HK-2 (cell line): ENCODE data around the gene NT5C.
"Not testable (repeated sequence)": the region's sequence is repeated elsewhere in the genome, so short reads cannot be mapped to it uniquely, and the experiment has no call there.

Experiments used
- DNase-seq: peaks from one replicate; pipeline ENCODE4 v3.0.0-alpha.2; 2018; ENCODE audit not compliant: unreplicated experiment

Gene NT5C

GRCh38 chr17:75144816-75145512 is 13.4 kb upstream of the NT5C start:
- DNase-seq: no peak

DNA sequence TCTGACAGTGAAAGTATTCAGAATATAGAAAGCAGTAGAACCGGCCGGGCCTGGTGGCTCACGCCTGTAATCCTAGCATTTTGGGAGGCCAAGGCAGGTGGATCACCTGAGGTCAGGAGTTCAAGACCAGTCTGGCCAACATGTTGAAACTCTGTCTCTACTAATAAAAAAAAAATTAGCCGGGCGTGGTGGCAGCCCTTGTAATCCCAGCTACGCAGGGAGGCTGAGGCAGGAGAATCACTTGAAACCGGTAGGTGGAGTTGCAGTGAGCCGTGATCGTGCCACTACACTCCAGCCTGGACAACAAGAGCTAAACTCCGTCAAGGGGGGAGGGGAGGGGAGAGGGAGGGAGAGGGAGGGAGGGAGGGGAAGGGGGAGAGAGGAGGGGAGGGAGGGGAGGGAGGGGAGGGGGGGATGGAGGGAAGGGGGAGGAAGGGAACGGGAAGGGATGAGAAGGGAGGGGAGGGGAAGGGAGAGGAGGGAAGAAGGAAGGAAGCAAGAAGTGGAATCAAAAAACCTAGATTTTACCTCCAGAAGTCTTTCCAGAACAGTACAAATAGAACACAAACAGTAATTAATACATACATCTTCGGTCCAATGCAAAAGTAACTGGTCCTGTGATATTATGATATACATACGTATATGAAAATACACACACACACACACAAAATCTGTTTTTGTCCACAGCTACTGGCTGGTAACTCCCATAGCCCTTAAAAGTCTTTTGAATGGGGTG is 10.9 kb upstream of the NT5C start:
- DNase-seq: no peak

DNA sequence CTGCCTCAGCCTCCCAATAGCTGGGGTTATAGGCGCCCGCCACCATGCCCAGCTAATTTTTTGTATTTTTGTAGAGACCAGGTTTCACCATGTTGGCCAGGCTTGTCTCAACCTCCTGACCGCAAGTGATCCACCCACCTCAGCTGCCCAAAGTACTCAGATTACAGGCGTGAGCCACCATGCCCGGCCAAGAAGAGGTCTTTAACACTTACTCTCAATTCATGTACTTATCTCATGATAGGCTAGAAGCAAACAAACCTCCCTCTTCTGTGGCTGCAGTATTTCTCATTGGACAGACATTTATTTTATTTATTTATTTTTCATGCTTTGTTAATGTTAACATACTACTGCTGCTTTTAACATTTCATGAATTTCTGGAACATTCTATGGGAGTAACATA is 7.0 kb upstream of the NT5C start:
- no peak for DNase-seq

- DNase-seq: not testable (repeated sequence)
Observed at GRCh38 chr17:75137762-75138161, 6.2 kb upstream of the NT5C start.

GRCh38 chr17:75135946-75136345 is 4.4 kb upstream of the NT5C start:
- no peak for DNase-seq

DNA sequence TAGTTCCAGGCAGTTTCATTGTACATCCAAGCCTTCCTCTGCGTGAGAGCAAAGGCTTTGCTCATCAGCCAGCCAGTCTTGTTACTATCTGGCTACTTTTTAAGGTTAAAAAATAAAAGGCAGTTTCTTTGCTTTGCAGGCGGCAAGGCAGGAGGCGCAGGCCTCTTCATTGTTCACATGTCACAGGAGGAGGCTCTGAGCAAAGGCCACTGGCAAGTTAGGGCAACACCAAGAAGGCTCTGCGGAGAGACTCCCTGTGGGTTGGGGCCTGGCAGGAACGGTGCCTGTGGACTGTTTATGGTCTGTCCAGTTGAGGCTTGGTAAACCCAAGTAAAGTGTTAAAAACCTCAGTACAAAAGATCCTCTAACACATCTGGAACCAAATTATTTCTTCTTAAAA is 3.9 kb upstream of the NT5C start:
- no peak for DNase-seq

- DNase-seq: not testable (repeated sequence)
Observed at GRCh38 chr17:75133607-75134347, 2.2 kb upstream of the NT5C start.

DNA sequence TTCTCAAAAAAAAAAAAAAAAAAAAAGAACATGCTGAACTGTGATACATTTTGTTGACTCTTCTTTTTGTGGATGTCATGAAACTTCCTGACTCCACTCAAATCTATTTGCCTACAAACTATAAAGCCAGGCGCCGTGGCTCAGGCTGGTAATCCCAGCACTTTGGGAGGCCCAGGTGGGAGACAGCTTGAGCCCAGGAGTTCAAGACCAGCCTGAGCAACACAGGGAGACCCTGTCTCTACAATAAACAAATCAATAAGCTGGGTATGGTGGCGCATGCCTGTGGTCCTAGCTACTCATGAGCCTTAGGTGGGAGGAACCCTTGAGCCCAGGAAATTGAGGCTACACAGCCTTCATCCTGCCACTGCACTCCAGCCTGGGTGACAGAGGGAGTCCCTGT is 1.5 kb upstream of the NT5C start:
- DNase-seq: no peak

DNA sequence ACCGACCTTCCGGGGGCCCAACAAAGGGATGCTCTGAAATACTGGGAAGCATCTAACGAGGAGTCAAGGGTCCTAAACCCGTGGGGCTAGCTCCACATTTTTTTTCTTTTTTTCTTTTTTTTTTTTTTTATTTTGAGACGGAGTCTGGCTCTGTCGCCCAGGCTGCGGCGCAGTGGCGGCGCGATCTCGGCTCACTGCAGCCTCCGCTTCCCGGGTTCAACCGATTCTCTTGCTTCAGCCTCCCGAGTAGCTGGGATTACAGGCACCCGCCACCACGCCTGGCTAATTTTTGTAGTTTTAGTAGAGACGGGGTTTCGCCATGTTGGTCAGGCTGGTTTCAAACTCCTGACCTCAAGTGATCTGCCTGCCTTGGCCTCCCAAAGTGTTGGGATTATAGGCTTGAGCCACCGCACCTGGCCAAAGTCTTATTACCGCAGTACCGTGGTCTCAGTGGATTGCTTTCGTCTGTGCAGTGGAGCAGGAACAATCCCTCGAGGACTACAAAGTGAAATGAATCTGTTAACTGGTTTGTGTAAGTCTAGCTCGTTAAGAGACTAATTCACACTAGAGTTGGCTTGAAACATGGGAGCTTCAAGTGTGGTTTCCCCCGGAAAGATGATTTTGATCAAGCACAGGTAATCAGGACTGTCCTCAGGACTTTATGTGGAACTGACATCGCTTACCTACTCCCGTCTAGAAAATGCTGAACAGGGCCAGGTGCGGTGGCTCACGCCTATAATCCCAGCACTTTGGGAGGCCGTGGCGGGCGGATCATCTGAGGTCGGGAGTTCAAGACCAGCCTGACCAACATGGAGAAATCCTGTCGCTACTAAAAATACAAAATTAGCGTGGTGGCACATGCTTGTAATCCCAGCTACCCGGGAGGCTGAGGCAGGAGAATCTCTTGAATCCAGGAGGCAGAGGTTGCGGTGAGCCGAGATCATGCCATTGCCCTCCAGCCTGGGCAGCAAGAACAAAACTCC is 767 bp upstream of the NT5C start:
- not testable (repeated sequence) for DNase-seq

DNA sequence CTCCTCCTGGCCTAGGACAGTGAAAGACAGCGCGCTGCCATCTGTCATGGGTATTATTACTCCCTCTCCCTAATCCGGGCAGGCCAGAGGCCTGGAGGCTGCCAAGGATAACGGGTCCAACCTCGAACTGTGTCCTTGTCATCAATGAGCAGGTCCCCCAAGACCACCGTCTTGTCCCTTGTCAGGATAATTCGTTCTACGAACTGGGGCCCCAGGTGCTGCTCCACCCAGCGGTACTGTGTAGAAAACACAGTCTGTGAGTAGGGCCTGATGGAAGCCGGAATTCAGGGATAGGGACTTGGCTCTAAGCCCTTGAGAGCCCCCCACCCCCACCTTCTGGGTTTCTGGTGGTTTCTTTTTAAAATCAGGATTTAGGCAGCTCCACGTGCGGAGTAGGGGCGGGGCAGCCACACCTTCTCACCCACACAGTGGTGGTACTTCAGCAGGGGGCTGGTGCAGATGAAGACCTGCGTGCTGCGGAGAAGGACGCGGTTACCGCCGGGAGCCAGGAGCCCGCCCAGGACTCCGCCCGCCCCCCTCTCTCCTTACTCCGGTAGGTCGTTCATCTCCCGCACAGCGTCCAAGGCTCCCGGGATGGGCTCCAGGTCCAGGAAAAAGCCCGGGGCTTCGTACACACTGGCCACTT is 787 bp downstream of the NT5C start:
- peak; percentile 65 for DNase-seq

DNA sequence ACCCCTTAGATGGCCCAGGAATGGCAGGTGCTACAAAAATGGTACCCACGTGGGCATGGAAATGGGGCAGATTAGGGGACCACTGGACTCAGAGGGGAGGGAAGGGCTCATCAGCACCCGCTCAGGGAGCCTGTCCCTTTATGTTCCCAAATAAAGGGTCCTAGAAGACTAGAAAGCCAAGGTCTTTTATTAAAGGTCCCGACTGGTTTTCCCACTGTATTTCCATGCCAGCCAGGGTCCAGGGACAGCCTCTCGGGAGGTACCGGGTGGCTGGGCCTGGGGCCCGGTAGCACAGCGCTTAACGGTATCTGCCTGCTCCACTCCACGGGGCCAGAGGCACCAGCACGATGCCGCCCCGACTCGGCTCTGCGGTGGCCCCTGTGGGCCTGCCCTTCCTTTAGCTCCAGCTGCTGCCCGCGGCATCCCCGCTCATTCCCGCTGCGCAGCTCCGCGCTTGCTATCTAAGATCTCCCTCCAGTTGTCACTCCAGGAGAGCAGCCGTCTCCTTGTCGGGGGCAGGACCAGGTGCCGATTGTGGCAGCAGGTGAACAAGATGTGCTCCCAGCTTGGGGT is 1.4 kb downstream of the NT5C start:
- no peak for DNase-seq

DNA sequence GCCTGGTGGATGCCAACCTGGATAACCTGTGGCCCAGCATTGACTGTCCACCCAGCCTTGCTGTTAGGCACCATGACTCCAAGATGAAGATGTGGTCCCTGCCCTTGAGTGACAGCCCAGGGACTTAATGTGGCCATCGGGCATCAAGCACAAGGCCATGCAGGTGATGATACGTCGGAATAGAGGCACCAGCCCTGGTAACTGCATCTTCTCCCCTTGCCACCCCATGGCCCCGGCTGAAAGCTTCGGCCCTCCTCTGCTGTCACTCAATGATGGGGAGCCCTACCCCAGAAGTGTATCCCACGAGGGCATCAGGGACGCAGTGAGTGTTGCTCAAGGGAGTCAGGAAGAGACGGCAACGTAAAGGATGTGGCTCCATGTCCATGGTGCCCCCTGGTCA is 2.0 kb downstream of the NT5C start:
- DNase-seq: no peak

- DNase-seq: no peak
Observed at GRCh38 chr17:75128694-75129505, 2.6 kb downstream of the NT5C start.

- DNase-seq: not testable (repeated sequence)
Observed at GRCh38 chr17:75127936-75128335, 3.6 kb downstream of the NT5C start.

GRCh38 chr17:75126954-75127353 is 4.6 kb downstream of the NT5C start:
- no peak for DNase-seq

- no peak for DNase-seq
Observed at GRCh38 chr17:75125984-75126383, 5.6 kb downstream of the NT5C start.

GRCh38 chr17:75124819-75125162 is 6.8 kb downstream of the NT5C start:
- DNase-seq: no peak

DNA sequence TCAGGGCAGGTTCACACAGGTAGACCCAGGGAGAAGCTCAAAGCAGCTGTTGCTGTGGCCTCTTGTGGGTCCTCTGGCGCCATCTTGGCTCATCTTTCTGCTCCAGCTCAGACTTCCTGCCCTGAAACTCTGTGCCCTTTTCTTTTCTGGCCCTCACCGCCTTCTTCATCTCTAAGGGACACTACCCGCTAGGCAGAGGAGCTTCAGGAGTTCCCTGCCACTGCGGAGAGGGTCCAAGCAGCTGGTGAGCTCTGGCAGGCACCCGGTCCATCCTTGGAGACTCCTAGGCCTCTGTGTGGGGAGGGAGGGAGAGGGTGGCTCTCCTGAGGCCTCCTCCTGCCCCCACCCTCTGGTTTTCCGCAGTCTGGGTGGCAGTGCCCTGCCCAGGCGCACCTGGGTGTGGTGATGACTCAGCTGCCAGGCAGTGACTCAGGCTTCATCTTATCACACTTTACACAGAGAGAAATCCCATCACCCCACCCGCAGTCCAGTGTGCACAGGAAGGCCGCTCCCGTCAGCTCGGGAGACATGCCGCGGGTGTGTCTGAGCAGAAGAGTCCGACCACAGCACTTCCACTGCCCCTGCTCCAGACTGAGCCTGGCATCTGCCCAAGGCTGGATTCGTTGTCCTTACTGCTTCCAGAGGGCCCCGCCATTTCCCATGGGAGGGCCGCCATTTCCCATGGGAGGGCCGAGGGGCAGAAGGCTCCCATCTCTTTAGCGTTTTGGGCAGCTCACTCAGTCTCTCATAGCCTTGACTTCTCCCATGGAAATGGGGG is 7.3 kb downstream of the NT5C start:
- peak; percentile 94 for DNase-seq

DNA sequence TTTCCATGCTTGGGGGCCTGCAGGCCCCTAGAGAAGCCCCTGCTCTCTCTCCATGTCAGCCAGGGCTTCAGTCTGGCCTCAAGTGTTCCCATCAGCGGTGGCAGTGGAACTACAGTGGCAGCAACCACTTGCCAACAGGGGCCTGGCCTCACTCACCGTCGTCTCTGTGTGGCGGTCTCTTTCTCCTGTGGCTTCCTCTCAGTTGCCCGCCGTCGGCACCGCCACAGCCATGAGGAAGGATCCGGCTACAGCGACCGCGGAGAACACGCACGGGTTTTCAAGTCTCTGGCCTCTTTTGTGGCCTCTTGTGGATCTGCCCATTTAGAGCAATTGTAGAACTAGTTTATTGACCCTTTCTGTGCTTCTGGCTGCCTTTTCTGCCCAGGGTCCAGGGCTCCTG is 13.2 kb downstream of the NT5C start:
- DNase-seq: no peak
